ENCODE data around the gene XYLT1.

Gene XYLT1

GRCh38 chr16:17437127-17437720 lies 33.5 kb downstream of the XYLT1 start:
- H3K9me3 ChIP-seq (ENCODE audit: control insufficient read depth, insufficient read depth, low read length): no peaks in the 10 kb centered on the region
- peaks cover 6% of the 10 kb centered on the region; the same call in 1 of the 2 replicates for H3K4me1 ChIP-seq (ENCODE audit: insufficient read depth, low read length)
- H3K9ac ChIP-seq (ENCODE audit: low read depth, low read length): no peak overlapping the region
- H3K36me3 ChIP-seq (ENCODE audit: insufficient read depth, low read length): no peaks in the 10 kb centered on the region

- H3K36me3 ChIP-seq (ENCODE audit: insufficient read depth, low read length): no peaks in the 10 kb centered on the region
These were observed 35.4 kb downstream of the XYLT1 start for GRCh38 chr16:17435318-17435717.

GRCh38 chr16:17433577-17434451 lies 36.9 kb downstream of the XYLT1 start:
- H3K9ac ChIP-seq (ENCODE audit: low read depth, low read length): no peak overlapping the region
- H3K36me3 ChIP-seq (ENCODE audit: insufficient read depth, low read length): no peaks in the 10 kb centered on the region
- no peaks in the 10 kb centered on the region for H3K9me3 ChIP-seq (ENCODE audit: control insufficient read depth, insufficient read depth, low read length)
- peaks cover 6% of the 10 kb centered on the region; the same call in 1 of the 2 replicates for H3K4me1 ChIP-seq (ENCODE audit: insufficient read depth, low read length)

More at GRCh38 chr16:17435318-17435717, 35.4 kb downstream of the XYLT1 start:
- Histone ChIP-seq H3K9me3 (ENCODE audit: control insufficient read depth, insufficient read depth, low read length) (no peaks in the 10 kb centered on the region), H3K4me1 (ENCODE audit: insufficient read depth, low read length) (peaks cover 6% of the 10 kb centered on the region; the same call in 1 of the 2 replicates), H3K9ac (ENCODE audit: low read depth, low read length) (no peak overlapping the region)

- Histone ChIP-seq H3K9ac (ENCODE audit: low read depth, low read length) (no peak overlapping the region), H3K36me3 (ENCODE audit: insufficient read depth, low read length) (no peaks in the 10 kb centered on the region)
These were observed 37.7 kb downstream of the XYLT1 start for GRCh38 chr16:17432901-17433576.

GRCh38 chr16:17431968-17432625 lies 38.7 kb downstream of the XYLT1 start:
- Histone ChIP-seq H3K36me3 (ENCODE audit: insufficient read depth, low read length) (no peaks in the 10 kb centered on the region), H3K4me1 (ENCODE audit: insufficient read depth, low read length) (peaks cover 6% of the 10 kb centered on the region; the same call in 1 of the 2 replicates), H3K9ac (ENCODE audit: low read depth, low read length) (no peak overlapping the region), H3K9me3 (ENCODE audit: control insufficient read depth, insufficient read depth, low read length) (no peaks in the 10 kb centered on the region)

More at GRCh38 chr16:17432901-17433576, 37.7 kb downstream of the XYLT1 start:
- Histone ChIP-seq H3K9me3 (ENCODE audit: control insufficient read depth, insufficient read depth, low read length) (no peaks in the 10 kb centered on the region), H3K4me1 (ENCODE audit: insufficient read depth, low read length) (peaks cover 6% of the 10 kb centered on the region; the same call in 1 of the 2 replicates)

GRCh38 chr16:17431012-17431411 lies 39.7 kb downstream of the XYLT1 start:
- H3K36me3 ChIP-seq (ENCODE audit: insufficient read depth, low read length): no peaks in the 10 kb centered on the region

GRCh38 chr16:17426451-17426850 lies 44.3 kb downstream of the XYLT1 start:
- Histone ChIP-seq H3K9ac (ENCODE audit: low read depth, low read length) (no peak overlapping the region), H3K9me3 (ENCODE audit: control insufficient read depth, insufficient read depth, low read length) (no peaks in the 10 kb centered on the region)

More at GRCh38 chr16:17431012-17431411, 39.7 kb downstream of the XYLT1 start:
- Histone ChIP-seq H3K9ac (ENCODE audit: low read depth, low read length) (no peak overlapping the region), H3K4me1 (ENCODE audit: insufficient read depth, low read length) (peaks cover 6% of the 10 kb centered on the region; the same call in 1 of the 2 replicates), H3K9me3 (ENCODE audit: control insufficient read depth, insufficient read depth, low read length) (no peaks in the 10 kb centered on the region)

GRCh38 chr16:17424771-17425170 lies 46.0 kb downstream of the XYLT1 start:
- Histone ChIP-seq H3K4me1 (ENCODE audit: insufficient read depth, low read length) (peaks cover 6% of the 10 kb centered on the region), H3K36me3 (ENCODE audit: insufficient read depth, low read length) (no peaks in the 10 kb centered on the region), H3K9ac (ENCODE audit: low read depth, low read length) (no peak overlapping the region), H3K9me3 (ENCODE audit: control insufficient read depth, insufficient read depth, low read length) (no peaks in the 10 kb centered on the region)

More at GRCh38 chr16:17426451-17426850, 44.3 kb downstream of the XYLT1 start:
- Histone ChIP-seq H3K4me1 (ENCODE audit: insufficient read depth, low read length) (peaks cover 6% of the 10 kb centered on the region), H3K36me3 (ENCODE audit: insufficient read depth, low read length) (no peaks in the 10 kb centered on the region)

GRCh38 chr16:17423221-17423620 lies 47.5 kb downstream of the XYLT1 start:
- Histone ChIP-seq H3K9ac (ENCODE audit: low read depth, low read length) (no peak overlapping the region), H3K36me3 (ENCODE audit: insufficient read depth, low read length) (no peaks in the 10 kb centered on the region), H3K4me1 (ENCODE audit: insufficient read depth, low read length) (peaks cover 6% of the 10 kb centered on the region), H3K9me3 (ENCODE audit: control insufficient read depth, insufficient read depth, low read length) (no peaks in the 10 kb centered on the region)

GRCh38 chr16:17420816-17421215 lies 49.9 kb downstream of the XYLT1 start:
- Histone ChIP-seq H3K9ac (ENCODE audit: low read depth, low read length) (no peak overlapping the region), H3K4me1 (ENCODE audit: insufficient read depth, low read length) (peaks cover 16% of the 10 kb centered on the region), H3K36me3 (ENCODE audit: insufficient read depth, low read length) (no peaks in the 10 kb centered on the region), H3K9me3 (ENCODE audit: control insufficient read depth, insufficient read depth, low read length) (no peaks in the 10 kb centered on the region)

GRCh38 chr16:17419266-17419665 lies 51.5 kb downstream of the XYLT1 start:
- no peaks in the 10 kb centered on the region for H3K9me3 ChIP-seq (ENCODE audit: control insufficient read depth, insufficient read depth, low read length)
- no peak overlapping the region for H3K9ac ChIP-seq (ENCODE audit: low read depth, low read length)
- H3K4me1 ChIP-seq (ENCODE audit: insufficient read depth, low read length): peaks cover 16% of the 10 kb centered on the region
- H3K36me3 ChIP-seq (ENCODE audit: insufficient read depth, low read length): no peaks in the 10 kb centered on the region

- Histone ChIP-seq H3K9me3 (ENCODE audit: control insufficient read depth, insufficient read depth, low read length) (no peaks in the 10 kb centered on the region), H3K4me1 (ENCODE audit: insufficient read depth, low read length) (peaks cover 12% of the 10 kb centered on the region; the same call in 1 of the 2 replicates), H3K36me3 (ENCODE audit: insufficient read depth, low read length) (no peaks in the 10 kb centered on the region), H3K9ac (ENCODE audit: low read depth, low read length) (no peak overlapping the region)
These were observed 53.0 kb downstream of the XYLT1 start for GRCh38 chr16:17417740-17418139.

- H3K4me1 ChIP-seq (ENCODE audit: insufficient read depth, low read length): peaks cover 10% of the 10 kb centered on the region; the same call in 1 of the 2 replicates
- no peaks in the 10 kb centered on the region for H3K36me3 ChIP-seq (ENCODE audit: insufficient read depth, low read length)
- H3K9ac ChIP-seq (ENCODE audit: low read depth, low read length): no peak overlapping the region
- H3K9me3 ChIP-seq (ENCODE audit: control insufficient read depth, insufficient read depth, low read length): no peaks in the 10 kb centered on the region
These were observed 54.1 kb downstream of the XYLT1 start for GRCh38 chr16:17416461-17417311.
